ENCODE measurements around the gene OXNAD1. TPM values are rescaled to one million over a fixed set of nuclear protein-coding genes. Genes with fewer than 3 reads are reported as not detected.

Gene OXNAD1
- total RNA-seq, 1 experiment from 2014 or later = 23.7 TPM

- no peak overlapping the region for H3K4ac ChIP-seq (ENCODE audit: low read depth, low read length)
- no peaks in the 10 kb centered on the region for H3K27me3 Mint-ChIP-seq (ENCODE audit: low read depth)
- H3K79me1 ChIP-seq (ENCODE audit: insufficient read depth, low read depth, low read length, poor library complexity, severe bottlenecking) = no peaks in the 10 kb centered on the region
- H3K4me1 ChIP-seq (ENCODE audit: insufficient read depth, low read length) = peaks cover 20% of the 10 kb centered on the region; the same call in 1 of the 2 replicates
- no peaks in the 10 kb centered on the region for H4K20me1 ChIP-seq (ENCODE audit: control insufficient read depth, insufficient read depth, insufficient read length)
- H4K8ac ChIP-seq (replicated peaks; ENCODE audit: insufficient read length, low read depth, low read length) = no peak overlapping the region
- no peak overlapping the region for H2BK15ac ChIP-seq (ENCODE audit: low read depth, low read length)
- no CpG with 5 or more reads among the region's 2 CpGs for WGBS (ENCODE audit: extremely low coverage, insufficient read length, low lambda C conversion rate)
- no peak overlapping the region for H2BK5ac ChIP-seq (ENCODE audit: insufficient read length, low read length)
- H3K36me3 Mint-ChIP-seq (ENCODE audit: insufficient read depth in 1 of 3, low read depth in 3 of 3) = peaks cover 16 to 23% (median 18%) of the 10 kb centered on the region in 3 experiments; a peak in 6 of 7 replicates
- H3K9me3 Mint-ChIP-seq = no peaks in the 10 kb centered on the region
- TF ChIP-seq, protein P1, sequence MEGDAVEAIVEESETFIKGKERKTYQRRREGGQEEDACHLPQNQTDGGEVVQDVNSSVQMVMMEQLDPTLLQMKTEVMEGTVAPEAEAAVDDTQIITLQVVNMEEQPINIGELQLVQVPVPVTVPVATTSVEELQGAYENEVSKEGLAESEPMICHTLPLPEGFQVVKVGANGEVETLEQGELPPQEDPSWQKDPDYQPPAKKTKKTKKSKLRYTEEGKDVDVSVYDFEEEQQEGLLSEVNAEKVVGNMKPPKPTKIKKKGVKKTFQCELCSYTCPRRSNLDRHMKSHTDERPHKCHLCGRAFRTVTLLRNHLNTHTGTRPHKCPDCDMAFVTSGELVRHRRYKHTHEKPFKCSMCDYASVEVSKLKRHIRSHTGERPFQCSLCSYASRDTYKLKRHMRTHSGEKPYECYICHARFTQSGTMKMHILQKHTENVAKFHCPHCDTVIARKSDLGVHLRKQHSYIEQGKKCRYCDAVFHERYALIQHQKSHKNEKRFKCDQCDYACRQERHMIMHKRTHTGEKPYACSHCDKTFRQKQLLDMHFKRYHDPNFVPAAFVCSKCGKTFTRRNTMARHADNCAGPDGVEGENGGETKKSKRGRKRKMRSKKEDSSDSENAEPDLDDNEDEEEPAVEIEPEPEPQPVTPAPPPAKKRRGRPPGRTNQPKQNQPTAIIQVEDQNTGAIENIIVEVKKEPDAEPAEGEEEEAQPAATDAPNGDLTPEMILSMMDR (conservative IDR thresholded peaks at IDR 0.05) = no peak
- no peak overlapping the region for H3K4me2 ChIP-seq (ENCODE audit: insufficient read depth, insufficient read length, low read length)
- no peaks in the 10 kb centered on the region for H3K27me3 ChIP-seq (ENCODE audit: insufficient read depth, low read length)
- no peak overlapping the region for H2BK12ac ChIP-seq (ENCODE audit: insufficient read length, low read depth, low read length)
- H3K4me3 Mint-ChIP-seq = no peak overlapping the region
- H4K5ac ChIP-seq (ENCODE audit: insufficient read length, low read depth, low read length) = no peak overlapping the region
- H2AFZ ChIP-seq (ENCODE audit: low read length) = no peak overlapping the region
- H3T11ph ChIP-seq (ENCODE audit: low read length) = no peak overlapping the region
- H3K27ac Mint-ChIP-seq = 0 out of 7 replicates have a peak overlapping the region, but pooled peaks of 1 of the 3 experiments have one; percentile 32
- no peak overlapping the region for H3K9ac ChIP-seq (ENCODE audit: extremely low read depth, insufficient read length, low read length)
- H3K4me1 Mint-ChIP-seq = peaks cover 36 to 38% of the 10 kb centered on the region in 2 experiments
- no peaks in the 10 kb centered on the region for H3K9me3 ChIP-seq (ENCODE audit: control insufficient read depth, low read depth, low read length)
- no peak overlapping the region for H4K91ac ChIP-seq (ENCODE audit: insufficient read length, low read depth, low read length)
- no peak overlapping the region for H3K18ac ChIP-seq (ENCODE audit: insufficient read length, low read depth, low read length)
- no peak overlapping the region for H2AK5ac ChIP-seq (ENCODE audit: insufficient read length, low read length)
- H3K23ac ChIP-seq (ENCODE audit: insufficient read length, low read depth, low read length) = no peak overlapping the region
- DNase-seq = no peak
- no peak overlapping the region for H3K14ac ChIP-seq (ENCODE audit: insufficient read depth, low read length)
- no peak overlapping the region for H3K56ac ChIP-seq (ENCODE audit: insufficient read length, low read depth, low read length)
- no peak overlapping the region for H2BK120ac ChIP-seq (ENCODE audit: low read depth, low read length, poor library complexity, severe bottlenecking)
- H2BK20ac ChIP-seq (ENCODE audit: low read depth, low read length, poor library complexity, severe bottlenecking) = no peak overlapping the region
- no peak overlapping the region for H3K27ac ChIP-seq (ENCODE audit: insufficient read length, low read depth, low read length)
- H3K79me2 ChIP-seq (ENCODE audit: insufficient read depth, low read length) = no peaks in the 10 kb centered on the region
- H3K23me2 ChIP-seq (ENCODE audit: insufficient read length, low read depth, low read length, poor library complexity, severe bottlenecking) = no peaks in the 10 kb centered on the region
Measured at GRCh38 chr3:16304061-16305010, 39.3 kb downstream of the OXNAD1 start.
